ENCODE measurements around the gene GCSAML.

GCSAML gene

DNA sequence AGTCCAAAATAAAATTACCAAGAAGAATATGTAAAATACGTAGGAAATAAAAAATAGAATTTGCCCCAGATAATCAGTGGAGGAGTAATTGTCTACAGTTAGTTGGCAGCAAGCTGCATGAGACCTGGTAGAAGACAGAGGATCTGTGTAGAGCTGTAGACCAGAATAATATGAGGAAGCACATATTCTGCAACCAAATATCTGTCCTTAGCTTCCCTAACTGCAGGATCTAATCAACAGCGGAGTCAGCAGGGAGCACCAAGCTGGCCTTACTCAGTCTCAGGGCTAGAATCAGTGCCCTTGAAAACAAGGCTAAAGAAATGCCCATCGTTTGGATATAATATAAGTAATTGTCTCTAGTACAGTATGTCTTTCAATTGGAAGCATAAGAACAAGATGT, 6.1 kb upstream of the GCSAML start:
- no peaks in the 10 kb centered on the region for H3K36me3 Mint-ChIP-seq (ENCODE audit: low read depth)
- no peaks in the 10 kb centered on the region for H3K4me1 Mint-ChIP-seq (ENCODE audit: low read depth)
- no peaks in the 10 kb centered on the region for H3K9me3 Mint-ChIP-seq
- H3K4me3 Mint-ChIP-seq, result no peak overlapping the region
- DNase-seq, result no peak
- H3K27ac Mint-ChIP-seq, result no peak overlapping the region
- H3K27me3 Mint-ChIP-seq, result peaks cover 48% of the 10 kb centered on the region

DNA sequence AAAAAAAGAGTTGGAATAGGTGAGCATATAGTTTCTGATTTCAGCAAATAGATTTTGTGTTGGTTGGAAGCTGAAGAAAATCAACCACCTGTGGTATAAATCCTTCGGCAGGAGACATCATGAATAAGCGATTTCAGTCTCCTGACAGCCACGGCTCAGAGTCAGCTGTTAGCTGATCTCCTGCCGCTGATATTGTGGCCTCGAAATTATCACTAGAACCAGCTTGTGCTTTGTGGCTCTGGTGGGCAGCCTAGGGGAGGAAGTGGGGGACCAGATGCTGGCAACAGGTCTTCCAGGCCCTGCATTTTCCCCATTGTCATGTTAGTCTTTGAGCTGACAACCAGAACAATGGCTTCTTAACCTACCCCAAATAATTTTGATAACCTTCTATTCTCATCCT, 842 bp upstream of the GCSAML start:
- DNase-seq, result no peak
- H3K27me3 Mint-ChIP-seq, result peaks cover 46% of the 10 kb centered on the region
- H3K36me3 Mint-ChIP-seq (ENCODE audit: low read depth), result no peaks in the 10 kb centered on the region
- no peak overlapping the region for H3K4me3 Mint-ChIP-seq
- no peak overlapping the region for H3K27ac Mint-ChIP-seq
- H3K9me3 Mint-ChIP-seq, result no peaks in the 10 kb centered on the region
- H3K4me1 Mint-ChIP-seq (ENCODE audit: low read depth), result peaks cover 11% of the 10 kb centered on the region

DNA sequence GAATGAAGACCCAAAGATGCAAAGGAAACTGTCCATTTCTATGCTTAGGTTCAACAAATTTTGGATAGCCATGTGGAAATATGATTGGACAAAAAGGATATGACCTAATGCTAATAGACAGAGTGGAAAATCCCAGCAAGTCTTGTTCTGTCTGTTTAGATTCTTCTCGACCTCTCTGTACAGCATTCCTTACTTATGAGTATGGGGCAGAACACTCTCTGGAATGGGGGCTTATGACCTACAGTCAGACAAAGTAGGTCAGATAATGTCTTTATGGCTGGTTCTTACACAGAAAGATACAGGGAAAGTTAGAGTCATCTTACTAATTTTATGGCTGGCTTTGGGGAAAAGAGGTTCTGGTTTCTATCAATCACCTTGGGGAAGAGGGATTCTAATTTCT, 2.8 kb downstream of the GCSAML start:
- DNase-seq, result no peak
- H3K27ac Mint-ChIP-seq, result no peak overlapping the region
- H3K36me3 Mint-ChIP-seq (ENCODE audit: low read depth), result no peaks in the 10 kb centered on the region

DNA sequence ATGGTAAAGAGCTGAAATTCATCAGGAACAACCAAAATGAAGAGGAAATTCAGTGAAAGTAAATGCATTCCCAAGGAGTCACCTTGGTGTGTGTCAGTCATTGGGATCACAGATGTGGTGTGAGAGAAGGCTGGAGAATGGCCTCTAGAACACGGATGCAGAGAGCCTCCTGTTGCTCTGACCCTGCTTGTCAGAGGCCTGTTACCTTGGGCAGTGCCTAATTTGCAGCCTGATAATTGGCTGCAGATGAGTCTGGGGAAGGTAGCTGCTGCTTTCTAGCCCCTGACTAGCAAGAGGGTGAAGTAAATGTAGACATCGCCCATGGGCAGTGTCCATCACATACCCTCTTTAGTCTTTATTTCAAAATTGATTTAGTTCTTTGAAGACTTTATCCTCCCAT, 3.3 kb downstream of the GCSAML start:
- no peak overlapping the region for H3K27ac Mint-ChIP-seq
- H3K9me3 Mint-ChIP-seq, result no peaks in the 10 kb centered on the region
- H3K4me3 Mint-ChIP-seq, result no peak overlapping the region
- H3K36me3 Mint-ChIP-seq (ENCODE audit: low read depth), result no peaks in the 10 kb centered on the region
- H3K4me1 Mint-ChIP-seq (ENCODE audit: low read depth), result peaks cover 11% of the 10 kb centered on the region
- peaks cover 26% of the 10 kb centered on the region for H3K27me3 Mint-ChIP-seq
- DNase-seq, result no peak

More for the DNA sequence above, 2.8 kb downstream of the GCSAML start:
- no peaks in the 10 kb centered on the region for H3K9me3 Mint-ChIP-seq
- H3K4me1 Mint-ChIP-seq (ENCODE audit: low read depth), result peaks cover 11% of the 10 kb centered on the region
- H3K4me3 Mint-ChIP-seq, result no peak overlapping the region
- peaks cover 30% of the 10 kb centered on the region for H3K27me3 Mint-ChIP-seq

DNA sequence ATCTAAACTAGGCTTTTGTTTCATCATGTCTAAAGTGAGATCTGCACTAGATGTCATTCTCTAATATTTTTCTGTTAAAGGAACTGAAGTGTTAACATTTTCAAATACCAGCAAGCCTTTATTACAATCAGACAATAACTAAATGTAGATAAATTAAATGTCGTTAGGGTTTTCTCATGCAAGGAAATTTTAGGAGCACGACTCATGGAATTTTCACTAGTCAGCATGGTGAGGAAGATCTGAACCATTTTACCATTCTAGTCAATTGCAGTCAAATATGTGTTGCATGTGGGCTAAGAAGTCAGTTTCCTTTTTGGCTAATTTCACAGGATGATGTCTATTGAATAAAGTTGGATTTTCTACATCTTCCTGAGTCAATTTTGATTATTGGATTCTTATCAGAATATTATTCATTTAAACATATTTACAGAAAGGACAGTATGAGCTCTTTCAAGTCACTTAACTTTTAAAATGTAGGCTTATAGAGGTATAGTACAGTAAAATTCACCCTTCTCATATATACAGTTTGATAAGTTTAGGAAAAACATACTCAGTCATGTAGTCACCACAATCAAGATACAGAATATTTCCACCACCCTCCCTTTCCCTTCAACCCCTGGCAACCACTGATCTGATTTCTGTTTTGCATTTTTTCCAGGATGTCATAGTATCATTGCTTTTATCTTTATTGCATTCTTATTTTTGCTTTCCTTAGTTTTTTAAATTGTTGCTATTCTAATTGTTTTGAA, 9.2 kb downstream of the GCSAML start:
- Mint-ChIP-seq H3K9me3 (no peaks in the 10 kb centered on the region), H3K4me1 (ENCODE audit: low read depth) (peaks cover 10% of the 10 kb centered on the region), H3K27ac (no peak overlapping the region), H3K36me3 (ENCODE audit: low read depth) (no peaks in the 10 kb centered on the region), H3K4me3 (no peak overlapping the region), H3K27me3 (peaks cover 3% of the 10 kb centered on the region)
- no peak for DNase-seq

DNA sequence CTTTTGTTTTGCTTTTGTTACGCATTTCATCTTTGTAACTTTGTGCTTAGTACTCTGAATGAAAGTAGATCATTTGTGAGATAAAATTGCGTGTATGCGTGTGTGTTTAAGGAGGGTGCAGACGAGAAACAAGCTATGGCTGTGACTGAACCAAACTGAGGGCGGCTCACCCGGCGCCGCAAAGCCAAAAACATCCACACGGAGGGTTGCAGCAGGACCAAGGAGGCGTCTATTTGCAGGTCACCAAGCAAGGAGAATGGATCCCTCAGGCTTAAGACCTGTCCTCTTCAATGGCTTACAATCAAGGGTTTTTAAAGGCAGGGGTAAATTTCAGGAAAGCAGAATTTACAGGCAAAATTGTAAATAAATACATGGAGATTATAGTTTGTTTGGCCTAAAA, 12.8 kb downstream of the GCSAML start:
- Mint-ChIP-seq H3K36me3 (ENCODE audit: low read depth) (no peaks in the 10 kb centered on the region), H3K4me3 (no peak overlapping the region), H3K9me3 (no peaks in the 10 kb centered on the region), H3K27ac (no peak overlapping the region), H3K4me1 (ENCODE audit: low read depth) (peaks cover 10% of the 10 kb centered on the region), H3K27me3 (peaks cover 3% of the 10 kb centered on the region)
- DNase-seq, result no peak

DNA sequence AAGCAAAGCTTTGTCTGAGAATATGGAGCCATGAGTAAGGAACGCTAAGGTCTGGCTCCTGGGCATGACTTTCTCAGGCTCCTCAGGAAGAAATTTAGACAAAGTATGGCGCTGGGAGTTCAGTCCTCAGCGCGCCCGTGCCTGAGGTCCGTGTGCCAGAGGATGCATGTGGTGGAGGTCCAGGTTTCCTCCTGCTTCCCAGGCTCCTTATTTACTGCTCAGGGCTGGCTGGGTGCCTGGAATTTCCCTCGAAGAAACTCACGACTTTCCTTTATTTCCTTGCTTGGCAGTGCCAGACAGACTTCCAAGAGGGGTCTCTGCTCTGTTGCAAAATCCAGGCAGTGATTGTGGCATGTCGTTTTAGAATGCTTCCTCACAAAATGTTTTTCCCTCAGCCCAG, 13.3 kb downstream of the GCSAML start:
- H3K9me3 Mint-ChIP-seq, result no peaks in the 10 kb centered on the region
- no peak overlapping the region for H3K27ac Mint-ChIP-seq
- no peak for DNase-seq
- H3K36me3 Mint-ChIP-seq (ENCODE audit: low read depth), result no peaks in the 10 kb centered on the region
- H3K27me3 Mint-ChIP-seq, result peaks cover 3% of the 10 kb centered on the region
- no peak overlapping the region for H3K4me3 Mint-ChIP-seq
- peaks cover 10% of the 10 kb centered on the region for H3K4me1 Mint-ChIP-seq (ENCODE audit: low read depth)

DNA sequence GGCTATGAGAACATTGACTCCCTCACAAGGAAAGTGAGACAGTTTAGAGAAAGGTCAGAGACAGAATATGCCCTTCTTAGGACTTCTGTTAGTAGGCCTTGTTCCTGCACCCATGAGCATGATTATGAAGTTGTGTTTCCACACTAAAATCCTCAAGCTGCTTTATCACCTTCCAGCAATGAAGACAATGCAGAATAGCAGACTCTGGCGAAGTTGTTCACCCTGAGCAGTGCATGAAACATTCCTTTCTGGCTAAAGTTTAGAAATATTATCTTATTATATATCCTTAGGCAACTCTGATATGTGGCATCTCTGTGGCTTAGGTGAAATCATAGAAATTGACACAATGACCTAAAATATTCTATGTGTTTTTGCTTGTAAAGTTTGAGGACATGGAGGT, 25.3 kb downstream of the GCSAML start:
- Mint-ChIP-seq H3K36me3 (ENCODE audit: low read depth) (no peaks in the 10 kb centered on the region), H3K4me3 (no peak overlapping the region), H3K4me1 (ENCODE audit: low read depth) (no peaks in the 10 kb centered on the region), H3K27ac (no peak overlapping the region), H3K27me3 (peaks cover 13% of the 10 kb centered on the region), H3K9me3 (peaks cover 13% of the 10 kb centered on the region)
- DNase-seq, result no peak

DNA sequence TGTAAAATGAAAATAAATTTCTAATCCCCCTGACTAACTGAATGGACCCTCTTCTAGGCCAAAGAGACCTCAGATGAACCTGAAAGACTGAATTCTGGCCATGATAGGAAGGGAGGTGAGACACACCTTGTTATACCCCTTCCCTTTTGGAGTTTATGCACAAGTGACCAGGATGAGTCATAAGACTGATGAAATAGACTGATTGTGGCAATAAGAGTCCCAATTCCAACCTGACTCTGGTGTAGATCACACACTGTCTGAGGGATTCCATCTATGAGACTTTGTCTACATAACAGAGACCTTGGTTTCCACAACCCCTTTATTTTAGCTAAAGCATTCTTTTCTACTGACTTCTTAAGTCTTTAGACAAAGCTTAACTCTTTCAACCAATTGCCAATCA, 25.7 kb downstream of the GCSAML start:
- H3K9me3 Mint-ChIP-seq, result peaks cover 11% of the 10 kb centered on the region
- H3K36me3 Mint-ChIP-seq (ENCODE audit: low read depth), result no peaks in the 10 kb centered on the region
- H3K27me3 Mint-ChIP-seq, result peaks cover 13% of the 10 kb centered on the region

DNA sequence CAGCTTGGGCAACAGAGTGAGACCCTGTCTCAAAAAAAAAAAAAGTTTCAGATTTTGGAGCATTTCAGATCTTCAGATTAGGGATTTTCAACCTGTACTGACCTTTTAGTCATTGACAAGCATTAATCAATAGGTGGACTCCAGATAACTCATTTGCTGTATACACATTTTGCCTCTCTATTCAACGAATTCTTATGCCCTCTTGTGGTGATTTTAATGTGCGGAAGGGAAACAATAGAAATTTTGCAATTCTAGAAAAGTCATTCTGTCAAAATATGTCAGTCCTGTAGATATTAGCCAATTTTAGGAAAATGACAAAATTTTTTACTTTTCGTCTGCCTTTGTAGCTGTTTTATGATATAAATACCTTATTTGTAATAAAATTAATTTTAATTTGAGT, 27.6 kb downstream of the GCSAML start:
- Mint-ChIP-seq H3K27ac (no peak overlapping the region), H3K9me3 (peaks cover 4% of the 10 kb centered on the region), H3K4me3 (no peak overlapping the region), H3K4me1 (ENCODE audit: low read depth) (no peaks in the 10 kb centered on the region), H3K36me3 (ENCODE audit: low read depth) (no peaks in the 10 kb centered on the region), H3K27me3 (peaks cover 13% of the 10 kb centered on the region)
- no peak for DNase-seq

More for the DNA sequence above, 25.7 kb downstream of the GCSAML start:
- Mint-ChIP-seq H3K27ac (no peak overlapping the region), H3K4me1 (ENCODE audit: low read depth) (no peaks in the 10 kb centered on the region), H3K4me3 (no peak overlapping the region)
- no peak for DNase-seq

DNA sequence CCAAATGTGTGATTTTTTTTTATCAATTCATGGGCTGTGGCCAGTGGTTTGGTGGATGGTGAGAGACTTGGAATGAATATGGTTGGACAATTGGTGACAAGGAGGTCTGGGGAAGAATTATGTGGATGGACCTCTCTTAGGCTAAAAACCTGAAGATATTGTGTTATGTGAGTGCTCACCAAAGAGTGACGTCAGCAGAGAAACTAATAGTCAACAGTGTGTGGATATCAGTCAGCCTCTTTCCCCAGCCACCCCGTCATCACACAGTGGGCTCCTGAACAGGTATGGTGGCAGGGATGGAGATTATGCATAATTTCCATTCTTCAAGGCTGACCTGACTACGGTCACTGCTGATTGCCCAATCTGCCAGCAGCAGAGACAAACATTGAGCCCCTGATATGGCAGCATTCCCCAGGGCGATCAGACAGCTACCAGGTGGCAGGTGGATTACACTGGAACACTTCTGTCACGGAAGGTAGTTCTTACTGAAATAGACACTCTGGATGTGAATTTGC, 30.1 kb downstream of the GCSAML start:
- Mint-ChIP-seq H3K36me3 (ENCODE audit: low read depth) (no peaks in the 10 kb centered on the region), H3K4me3 (no peak overlapping the region), H3K4me1 (ENCODE audit: low read depth) (no peaks in the 10 kb centered on the region), H3K9me3 (no peaks in the 10 kb centered on the region), H3K27ac (no peak overlapping the region), H3K27me3 (peaks cover 5% of the 10 kb centered on the region)
- no peak for DNase-seq

DNA sequence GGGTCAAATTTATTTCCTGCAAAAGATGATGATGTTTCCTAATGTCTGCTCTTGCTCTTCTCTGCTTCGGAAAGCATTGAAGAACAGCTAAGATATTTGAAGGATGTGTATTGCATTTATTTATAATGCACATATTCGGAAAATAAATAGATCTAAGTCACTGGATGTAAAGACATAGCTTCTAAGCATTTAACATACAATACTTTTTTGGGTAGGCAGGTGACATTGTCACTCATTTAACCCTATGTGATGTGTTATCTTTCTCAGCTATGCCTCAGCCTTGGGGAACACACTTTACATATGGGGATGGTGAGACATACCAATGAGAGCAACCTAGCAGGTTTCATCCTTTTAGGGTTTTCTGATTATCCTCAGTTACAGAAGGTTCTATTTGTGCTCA, 39.1 kb downstream of the GCSAML start, which contains the start of gene OR2G2:
OR2G2 (plus strand) TSS at position 301 of the 400 bp plus-strand sequence; CDS start at position 301, 0 bp downstream.
- H3K27ac Mint-ChIP-seq, result no peak within 1 kb of the TSS
- DNase-seq, result no peak
- no peaks in the 10 kb centered on the region for H3K36me3 Mint-ChIP-seq (ENCODE audit: low read depth)
- no peaks in the 10 kb centered on the region for H3K9me3 Mint-ChIP-seq
- peaks cover 2% of the 10 kb centered on the region for H3K27me3 Mint-ChIP-seq
- H3K4me3 Mint-ChIP-seq, result no peak within 1 kb of the TSS
- no peaks in the 10 kb centered on the region for H3K4me1 Mint-ChIP-seq (ENCODE audit: low read depth)

DNA sequence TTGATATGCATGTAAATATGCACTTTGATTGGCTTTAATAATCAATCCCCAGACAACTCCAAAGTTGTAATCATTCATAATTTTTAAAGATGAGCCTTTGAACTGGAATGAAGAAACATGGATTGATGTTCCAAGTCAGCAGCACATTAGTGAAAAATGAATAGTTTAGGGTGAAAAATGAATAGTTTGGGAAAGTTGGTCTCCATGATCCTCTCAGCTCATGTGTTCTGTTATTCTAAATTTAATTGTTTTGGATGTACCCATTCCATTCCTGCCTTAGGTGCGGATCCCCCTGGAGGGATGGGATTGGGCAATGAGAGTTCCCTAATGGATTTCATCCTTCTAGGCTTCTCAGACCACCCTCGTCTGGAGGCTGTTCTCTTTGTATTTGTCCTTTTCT, 56.4 kb downstream of the GCSAML start, which contains the start of gene OR2G3:
OR2G3 (plus strand) TSS at position 301 of the 400 bp plus-strand sequence; CDS start at position 301, 0 bp downstream.
- Mint-ChIP-seq H3K4me3 (no peak within 1 kb of the TSS), H3K27me3 (peaks cover 10% of the 10 kb centered on the region), H3K27ac (no peak within 1 kb of the TSS), H3K36me3 (ENCODE audit: low read depth) (no peaks in the 10 kb centered on the region), H3K4me1 (ENCODE audit: low read depth) (no peaks in the 10 kb centered on the region), H3K9me3 (peaks cover 3% of the 10 kb centered on the region)
- no peak for DNase-seq

DNA sequence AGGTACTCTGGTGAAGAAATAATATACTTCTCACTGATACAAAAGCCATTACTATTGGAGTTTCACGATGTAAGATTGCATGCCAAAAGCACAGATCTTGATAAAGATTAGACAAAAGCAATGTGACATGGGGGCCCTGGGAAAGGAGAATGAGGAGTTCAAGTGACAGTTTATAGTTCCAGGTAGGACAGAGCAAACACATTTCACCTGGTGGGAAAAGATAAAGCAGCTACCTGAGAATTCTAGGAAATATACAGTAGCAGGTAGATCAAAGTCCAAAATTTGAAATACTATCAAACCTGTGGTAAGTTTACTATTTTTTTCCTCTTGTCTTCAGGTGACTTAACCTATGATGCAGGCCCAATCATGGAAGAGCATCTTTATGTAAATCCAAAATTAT, 64.5 kb downstream of the GCSAML start:
- DNase-seq, result no peak
- H3K36me3 Mint-ChIP-seq (ENCODE audit: low read depth), result no peaks in the 10 kb centered on the region
- no peaks in the 10 kb centered on the region for H3K4me1 Mint-ChIP-seq (ENCODE audit: low read depth)
- H3K4me3 Mint-ChIP-seq, result no peak overlapping the region
- peaks cover 4% of the 10 kb centered on the region for H3K27me3 Mint-ChIP-seq
- no peak overlapping the region for H3K27ac Mint-ChIP-seq
- H3K9me3 Mint-ChIP-seq, result peaks cover 3% of the 10 kb centered on the region

DNA sequence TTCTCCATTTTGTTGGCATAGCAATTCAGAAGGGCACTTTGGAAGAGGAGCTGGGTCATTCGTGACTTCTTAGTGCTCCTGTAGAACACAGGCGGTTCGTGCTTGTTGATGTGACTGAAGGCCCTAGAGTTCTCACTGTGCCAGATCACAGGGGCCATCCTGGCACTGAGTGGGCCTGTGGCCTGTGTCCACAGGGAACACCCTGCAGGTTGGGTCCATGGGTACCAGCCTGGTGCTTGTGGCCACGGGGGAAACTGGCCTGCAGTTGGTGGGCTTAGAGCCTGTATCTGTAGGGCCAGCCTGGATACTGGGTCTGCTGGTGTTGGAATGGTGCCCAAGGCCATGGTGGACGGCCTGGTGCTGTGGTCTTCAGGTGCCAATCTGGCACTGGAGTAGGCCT, 65.7 kb downstream of the GCSAML start:
- Mint-ChIP-seq H3K27ac (no peak overlapping the region), H3K36me3 (ENCODE audit: low read depth) (no peaks in the 10 kb centered on the region), H3K27me3 (no peaks in the 10 kb centered on the region), H3K9me3 (no peaks in the 10 kb centered on the region), H3K4me3 (no peak overlapping the region), H3K4me1 (ENCODE audit: low read depth) (no peaks in the 10 kb centered on the region)
- no peak for DNase-seq

All from activated T-cell treated with anti-CD3 and anti-CD28 coated beads, Interleukin-2, amount 50 U/mL, for 24 hours (primary cell).